ENCODE measurements around the gene P2RY2.

P2RY2 gene

GRCh38 chr11:73233692-73234470, 15.8 kb downstream of the P2RY2 start:
- no peaks in the 10 kb centered on the region for H3K4me1 ChIP-seq (ENCODE audit: control insufficient read depth, insufficient read depth, low read length, poor library complexity, severe bottlenecking)
- no peaks in the 10 kb centered on the region for H3K36me3 ChIP-seq (ENCODE audit: control insufficient read depth, insufficient read depth, low read length)
- H3K27me3 ChIP-seq (replicated peaks; ENCODE audit: control insufficient read depth, insufficient read depth, low read length, poor library complexity, severe bottlenecking): no peaks in the 10 kb centered on the region
- H3K4me3 ChIP-seq (ENCODE audit: insufficient read depth, low read depth, low read length, poor library complexity, severe bottlenecking): no peak overlapping the region
- DNase-seq: no peak
- H3K27ac ChIP-seq (ENCODE audit: insufficient read depth, low read length, poor library complexity, severe bottlenecking): no peak overlapping the region
- no peaks in the 10 kb centered on the region for H3K9me3 ChIP-seq (ENCODE audit: control insufficient read depth, low read length)

GRCh38 chr11:73234471-73235181, 16.5 kb downstream of the P2RY2 start:
- no peak for DNase-seq
- Histone ChIP-seq H3K36me3 (ENCODE audit: control insufficient read depth, insufficient read depth, low read length) (no peaks in the 10 kb centered on the region), H3K27me3 (replicated peaks; ENCODE audit: control insufficient read depth, insufficient read depth, low read length, poor library complexity, severe bottlenecking) (no peaks in the 10 kb centered on the region)

GRCh38 chr11:73235236-73235786, 17.2 kb downstream of the P2RY2 start:
- DNase-seq: no peak
- Histone ChIP-seq H3K4me1 (ENCODE audit: control insufficient read depth, insufficient read depth, low read length, poor library complexity, severe bottlenecking) (no peaks in the 10 kb centered on the region), H3K27me3 (replicated peaks; ENCODE audit: control insufficient read depth, insufficient read depth, low read length, poor library complexity, severe bottlenecking) (no peaks in the 10 kb centered on the region), H3K36me3 (ENCODE audit: control insufficient read depth, insufficient read depth, low read length) (no peaks in the 10 kb centered on the region), H3K9me3 (ENCODE audit: control insufficient read depth, low read length) (no peaks in the 10 kb centered on the region), H3K27ac (ENCODE audit: insufficient read depth, low read length, poor library complexity, severe bottlenecking) (no peak overlapping the region), H3K4me3 (ENCODE audit: insufficient read depth, low read depth, low read length, poor library complexity, severe bottlenecking) (no peak overlapping the region)

More at GRCh38 chr11:73234471-73235181, 16.5 kb downstream of the P2RY2 start:
- H3K4me1 ChIP-seq (ENCODE audit: control insufficient read depth, insufficient read depth, low read length, poor library complexity, severe bottlenecking): no peaks in the 10 kb centered on the region
- H3K9me3 ChIP-seq (ENCODE audit: control insufficient read depth, low read length): no peaks in the 10 kb centered on the region
- H3K4me3 ChIP-seq (ENCODE audit: insufficient read depth, low read depth, low read length, poor library complexity, severe bottlenecking): no peak overlapping the region
- no peak overlapping the region for H3K27ac ChIP-seq (ENCODE audit: insufficient read depth, low read length, poor library complexity, severe bottlenecking)

- Histone ChIP-seq H3K4me3 (ENCODE audit: insufficient read depth, low read depth, low read length, poor library complexity, severe bottlenecking) (no peak overlapping the region), H3K9me3 (ENCODE audit: control insufficient read depth, low read length) (no peaks in the 10 kb centered on the region), H3K4me1 (ENCODE audit: control insufficient read depth, insufficient read depth, low read length, poor library complexity, severe bottlenecking) (no peaks in the 10 kb centered on the region), H3K27me3 (replicated peaks; ENCODE audit: control insufficient read depth, insufficient read depth, low read length, poor library complexity, severe bottlenecking) (no peaks in the 10 kb centered on the region), H3K36me3 (ENCODE audit: control insufficient read depth, insufficient read depth, low read length) (no peaks in the 10 kb centered on the region), H3K27ac (ENCODE audit: insufficient read depth, low read length, poor library complexity, severe bottlenecking) (no peak overlapping the region)
- DNase-seq: no peak
These were observed 18.2 kb downstream of the P2RY2 start for GRCh38 chr11:73236205-73236765.

GRCh38 chr11:73236854-73237253, 18.8 kb downstream of the P2RY2 start:
- H3K36me3 ChIP-seq (ENCODE audit: control insufficient read depth, insufficient read depth, low read length): no peaks in the 10 kb centered on the region
- H3K9me3 ChIP-seq (ENCODE audit: control insufficient read depth, low read length): no peaks in the 10 kb centered on the region
- DNase-seq: no peak
- H3K4me1 ChIP-seq (ENCODE audit: control insufficient read depth, insufficient read depth, low read length, poor library complexity, severe bottlenecking): no peaks in the 10 kb centered on the region
- H3K27me3 ChIP-seq (replicated peaks; ENCODE audit: control insufficient read depth, insufficient read depth, low read length, poor library complexity, severe bottlenecking): no peaks in the 10 kb centered on the region
- no peak overlapping the region for H3K4me3 ChIP-seq (ENCODE audit: insufficient read depth, low read depth, low read length, poor library complexity, severe bottlenecking)
- no peak overlapping the region for H3K27ac ChIP-seq (ENCODE audit: insufficient read depth, low read length, poor library complexity, severe bottlenecking)

GRCh38 chr11:73237471-73238290, 19.6 kb downstream of the P2RY2 start:
- no peak overlapping the region for H3K4me3 ChIP-seq (ENCODE audit: insufficient read depth, low read depth, low read length, poor library complexity, severe bottlenecking)
- no peaks in the 10 kb centered on the region for H3K9me3 ChIP-seq (ENCODE audit: control insufficient read depth, low read length)
- no peaks in the 10 kb centered on the region for H3K27me3 ChIP-seq (replicated peaks; ENCODE audit: control insufficient read depth, insufficient read depth, low read length, poor library complexity, severe bottlenecking)
- no peak for DNase-seq
- H3K36me3 ChIP-seq (ENCODE audit: control insufficient read depth, insufficient read depth, low read length): no peaks in the 10 kb centered on the region
- no peak overlapping the region for H3K27ac ChIP-seq (ENCODE audit: insufficient read depth, low read length, poor library complexity, severe bottlenecking)
- H3K4me1 ChIP-seq (ENCODE audit: control insufficient read depth, insufficient read depth, low read length, poor library complexity, severe bottlenecking): no peaks in the 10 kb centered on the region

GRCh38 chr11:73239111-73239521, 21.0 kb downstream of the P2RY2 start:
- no peak overlapping the region for H3K27ac ChIP-seq (ENCODE audit: insufficient read depth, low read length, poor library complexity, severe bottlenecking)
- no peaks in the 10 kb centered on the region for H3K9me3 ChIP-seq (ENCODE audit: control insufficient read depth, low read length)
- H3K27me3 ChIP-seq (replicated peaks; ENCODE audit: control insufficient read depth, insufficient read depth, low read length, poor library complexity, severe bottlenecking): no peaks in the 10 kb centered on the region
- no peak overlapping the region for H3K4me3 ChIP-seq (ENCODE audit: insufficient read depth, low read depth, low read length, poor library complexity, severe bottlenecking)
- no peak for DNase-seq
- H3K36me3 ChIP-seq (ENCODE audit: control insufficient read depth, insufficient read depth, low read length): no peaks in the 10 kb centered on the region
- H3K4me1 ChIP-seq (ENCODE audit: control insufficient read depth, insufficient read depth, low read length, poor library complexity, severe bottlenecking): no peaks in the 10 kb centered on the region

GRCh38 chr11:73239571-73240189, 21.6 kb downstream of the P2RY2 start:
- no peak for DNase-seq
- H3K27ac ChIP-seq (ENCODE audit: insufficient read depth, low read length, poor library complexity, severe bottlenecking): no peak overlapping the region
- H3K4me1 ChIP-seq (ENCODE audit: control insufficient read depth, insufficient read depth, low read length, poor library complexity, severe bottlenecking): no peaks in the 10 kb centered on the region
- H3K9me3 ChIP-seq (ENCODE audit: control insufficient read depth, low read length): no peaks in the 10 kb centered on the region
- H3K27me3 ChIP-seq (replicated peaks; ENCODE audit: control insufficient read depth, insufficient read depth, low read length, poor library complexity, severe bottlenecking): no peaks in the 10 kb centered on the region
- H3K4me3 ChIP-seq (ENCODE audit: insufficient read depth, low read depth, low read length, poor library complexity, severe bottlenecking): no peak overlapping the region
- no peaks in the 10 kb centered on the region for H3K36me3 ChIP-seq (ENCODE audit: control insufficient read depth, insufficient read depth, low read length)

GRCh38 chr11:73240190-73240781, 22.2 kb downstream of the P2RY2 start:
- Histone ChIP-seq H3K36me3 (ENCODE audit: control insufficient read depth, insufficient read depth, low read length) (no peaks in the 10 kb centered on the region), H3K4me3 (ENCODE audit: insufficient read depth, low read depth, low read length, poor library complexity, severe bottlenecking) (no peak overlapping the region), H3K9me3 (ENCODE audit: control insufficient read depth, low read length) (no peaks in the 10 kb centered on the region), H3K4me1 (ENCODE audit: control insufficient read depth, insufficient read depth, low read length, poor library complexity, severe bottlenecking) (no peaks in the 10 kb centered on the region), H3K27me3 (replicated peaks; ENCODE audit: control insufficient read depth, insufficient read depth, low read length, poor library complexity, severe bottlenecking) (no peaks in the 10 kb centered on the region), H3K27ac (ENCODE audit: insufficient read depth, low read length, poor library complexity, severe bottlenecking) (no peak overlapping the region)
- no peak for DNase-seq
